Myometrial cell (primary cell): ENCODE results near the gene IL17RE. TPM values are rescaled to one million over a fixed set of nuclear protein-coding genes. Genes with fewer than 3 reads are reported as not detected.

Experiments
- total RNA-seq: library from RNA; depleted of rRNA; stranded (reverse); fragments of >200 nt; gene quantifications from 2 replicates; pipeline ENCODE4 v1.2.3, GENCODE V29; 2015

The IL17RE gene, protein sequence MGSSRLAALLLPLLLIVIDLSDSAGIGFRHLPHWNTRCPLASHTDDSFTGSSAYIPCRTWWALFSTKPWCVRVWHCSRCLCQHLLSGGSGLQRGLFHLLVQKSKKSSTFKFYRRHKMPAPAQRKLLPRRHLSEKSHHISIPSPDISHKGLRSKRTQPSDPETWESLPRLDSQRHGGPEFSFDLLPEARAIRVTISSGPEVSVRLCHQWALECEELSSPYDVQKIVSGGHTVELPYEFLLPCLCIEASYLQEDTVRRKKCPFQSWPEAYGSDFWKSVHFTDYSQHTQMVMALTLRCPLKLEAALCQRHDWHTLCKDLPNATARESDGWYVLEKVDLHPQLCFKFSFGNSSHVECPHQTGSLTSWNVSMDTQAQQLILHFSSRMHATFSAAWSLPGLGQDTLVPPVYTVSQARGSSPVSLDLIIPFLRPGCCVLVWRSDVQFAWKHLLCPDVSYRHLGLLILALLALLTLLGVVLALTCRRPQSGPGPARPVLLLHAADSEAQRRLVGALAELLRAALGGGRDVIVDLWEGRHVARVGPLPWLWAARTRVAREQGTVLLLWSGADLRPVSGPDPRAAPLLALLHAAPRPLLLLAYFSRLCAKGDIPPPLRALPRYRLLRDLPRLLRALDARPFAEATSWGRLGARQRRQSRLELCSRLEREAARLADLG
- total RNA-seq = 3.5 and 5.5 TPM in 2 replicates

DNA sequence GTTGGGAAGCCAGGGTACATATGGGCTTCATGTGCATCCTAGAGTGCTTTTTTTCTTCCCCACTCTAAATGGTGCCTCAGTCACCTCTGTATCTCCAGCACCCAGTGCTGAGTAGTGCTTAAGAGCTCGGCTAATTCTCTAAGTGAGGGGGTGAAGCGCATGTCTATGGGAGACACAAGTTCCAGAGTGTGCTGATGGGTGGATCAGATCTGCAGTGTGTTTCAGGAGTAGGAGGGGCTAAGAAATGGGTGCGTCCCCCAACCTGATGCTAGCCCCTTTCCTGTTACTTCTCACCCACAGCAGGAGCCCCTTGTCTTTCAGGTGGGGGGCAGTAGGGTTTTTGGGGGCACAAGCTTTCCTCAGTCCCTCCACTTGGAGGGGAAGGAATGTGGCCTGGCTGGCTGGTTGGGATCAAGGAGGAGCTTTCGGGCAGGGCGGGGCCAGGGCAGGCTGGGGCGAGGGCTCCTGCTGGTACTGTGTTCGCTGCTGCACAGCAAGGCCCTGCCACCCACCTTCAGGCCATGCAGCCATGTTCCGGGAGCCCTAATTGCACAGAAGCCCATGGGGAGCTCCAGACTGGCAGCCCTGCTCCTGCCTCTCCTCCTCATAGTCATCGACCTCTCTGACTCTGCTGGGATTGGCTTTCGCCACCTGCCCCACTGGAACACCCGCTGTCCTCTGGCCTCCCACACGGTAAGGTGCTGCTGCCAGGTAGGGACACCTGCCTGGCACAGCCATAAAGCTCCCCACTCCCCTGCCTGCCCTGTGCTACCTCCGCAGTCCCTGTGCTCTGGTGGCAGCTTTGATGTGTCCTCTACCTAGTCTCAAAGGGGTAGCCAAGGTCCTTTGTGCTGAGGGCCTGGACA lies at the start of gene IL17RE:
IL17RE (plus strand) TSS at position 477 of the 866 bp plus-strand sequence; CDS start at position 562, 85 bp downstream.

DNA sequence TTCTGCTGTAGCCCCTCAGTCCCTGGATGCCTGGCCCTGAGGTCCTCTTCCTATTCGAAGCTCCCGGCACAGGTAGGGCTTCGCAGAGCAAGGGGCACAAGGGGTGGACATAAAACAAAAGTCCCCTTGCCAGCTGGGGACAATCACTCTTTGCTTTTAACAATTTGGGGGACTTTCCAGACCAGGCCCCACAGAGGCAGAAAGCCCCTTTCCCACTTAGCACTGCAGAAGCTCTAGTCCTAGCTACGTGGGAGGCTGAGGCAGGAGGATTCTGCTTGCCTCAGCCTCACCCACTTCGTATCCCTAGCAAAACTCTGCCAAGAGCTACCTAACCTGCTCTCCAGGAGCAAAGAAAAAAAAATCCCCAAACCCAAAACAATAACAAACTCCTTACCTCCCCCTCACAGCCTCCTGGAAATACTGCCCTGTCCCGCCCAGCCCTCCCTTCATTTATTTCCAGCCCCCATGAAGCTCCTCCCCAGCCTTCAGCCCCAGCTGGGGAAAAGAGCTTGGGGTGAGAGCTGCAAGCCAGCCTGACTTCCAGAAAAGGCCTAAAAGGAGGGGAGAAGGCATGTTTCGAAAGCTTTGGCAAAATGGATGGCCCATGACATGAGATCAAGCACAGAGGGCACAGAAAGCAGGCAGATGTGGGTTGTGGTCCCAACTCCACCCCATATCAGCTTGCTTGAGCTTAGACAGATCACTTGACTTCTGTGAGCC lies 22.7 kb upstream of the IL17RE start, which contains the start of gene CIDEC:
CIDEC (minus strand) TSS at position 424 of the 720 bp plus-strand sequence. CDS start 1,767 bp downstream, outside the sequence.

GRCh38 chr3:9890249-9891071 lies 12.2 kb upstream of the IL17RE start, which contains the start of gene JAGN1:
TSS of gene JAGN1 (plus strand) at chr3:9890610. CDS start at chr3:9890723, 113 bp downstream.

GRCh38 chr3:9916734-9917680 lies 14.4 kb downstream of the IL17RE start, which contains the start of gene IL17RC:
TSS of gene IL17RC (plus strand) at chr3:9917098. CDS start at chr3:9917316, 218 bp downstream.

DNA sequence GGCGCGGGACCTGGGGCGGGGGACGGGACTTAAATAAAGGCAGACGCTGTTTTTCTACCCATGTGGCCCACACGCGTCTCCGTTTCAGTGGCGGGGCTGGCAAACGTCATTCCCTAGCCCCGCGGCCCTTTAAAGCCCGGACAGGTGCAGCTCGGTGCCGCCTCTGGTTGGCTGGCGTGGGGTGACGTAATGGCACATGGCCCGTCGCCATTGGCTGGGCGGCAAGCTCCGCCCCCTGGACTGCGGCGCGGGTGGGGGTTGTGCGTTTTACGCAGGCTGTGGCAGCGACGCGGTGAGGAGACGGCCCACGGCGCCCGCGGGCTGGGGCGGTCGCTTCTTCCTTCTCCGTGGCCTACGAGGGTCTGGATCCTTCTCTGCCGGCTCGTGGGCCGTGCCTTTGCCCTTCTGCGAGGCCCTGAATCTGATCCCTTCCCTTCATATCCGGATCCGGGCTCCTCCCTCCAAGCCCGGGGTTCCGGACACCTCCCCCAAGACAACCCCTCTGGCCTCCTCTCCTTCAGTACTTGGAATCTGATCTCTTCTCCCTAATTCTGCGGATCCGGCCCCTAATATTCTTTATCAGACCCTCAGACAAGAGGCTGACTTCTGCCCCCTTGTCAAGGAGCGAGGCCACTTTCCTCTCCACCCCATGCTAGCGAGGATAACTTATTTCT lies 31.1 kb downstream of the IL17RE start, which contains the start of gene CRELD1:
CRELD1 (plus strand) TSS at position 274 of the 674 bp plus-strand sequence. CDS start 605 bp downstream, outside the sequence.

GRCh38 chr3:9951962-9952805 lies 49.5 kb downstream of the IL17RE start, which contains the start of gene PRRT3:
TSS of gene PRRT3 (minus strand) at chr3:9952408. CDS start at chr3:9950115, 2,293 bp downstream.

Other genes with a start within 250 kb of the IL17RE start
- not detected in 2 replicates for gene CPNE9, start 199.0 kb upstream of the IL17RE start, total RNA-seq
- gene BRPF1, start 171.1 kb upstream of the IL17RE start, total RNA-seq = 8.6 and 9.9 TPM in 2 replicates
- gene OGG1, start 152.9 kb upstream of the IL17RE start, total RNA-seq = 26.9 and 39.8 TPM in 2 replicates
- 53.0 and 54.8 TPM in 2 replicates for gene CAMK1, start 132.9 kb upstream of the IL17RE start, total RNA-seq
- 121 and 134 TPM in 2 replicates for gene TADA3, start 110.4 kb upstream of the IL17RE start, total RNA-seq
- 287 and 324 TPM in 2 replicates for gene ARPC4, start 109.8 kb upstream of the IL17RE start, total RNA-seq
- gene TTLL3, start 92.6 kb upstream of the IL17RE start, total RNA-seq = 3.2 and 4.4 TPM in 2 replicates
- 71.5 and 87.0 TPM in 2 replicates for gene RPUSD3, start 58.8 kb upstream of the IL17RE start, total RNA-seq
- 0.29 and 0.35 TPM in 2 replicates for gene CIDEC, start 22.6 kb upstream of the IL17RE start, total RNA-seq
- gene JAGN1, start 12.2 kb upstream of the IL17RE start, total RNA-seq = 84.8 and 89.7 TPM in 2 replicates
- gene IL17RC, start 14.2 kb downstream of the IL17RE start, total RNA-seq = 65.7 and 80.7 TPM in 2 replicates
- gene CRELD1, start 31.0 kb downstream of the IL17RE start, total RNA-seq = 30.1 and 45.0 TPM in 2 replicates
- gene PRRT3, start 49.6 kb downstream of the IL17RE start, total RNA-seq = 2.0 and 2.3 TPM in 2 replicates
- 47.3 and 73.9 TPM in 2 replicates for gene EMC3, start 84.0 kb downstream of the IL17RE start, total RNA-seq
- 32.1 and 39.2 TPM in 2 replicates for gene FANCD2, start 123.6 kb downstream of the IL17RE start, total RNA-seq
- gene FANCD2OS, start 205.4 kb downstream of the IL17RE start, total RNA-seq = not detected in 2 replicates
- gene BRK1, start 212.8 kb downstream of the IL17RE start, total RNA-seq = 125 and 163 TPM in 2 replicates
- 21.3 and 26.1 TPM in 2 replicates for gene VHL, start 238.9 kb downstream of the IL17RE start, total RNA-seq